NK-92 (cell line): ENCODE data around the gene CYP3A4.
"Not testable (repeated sequence)": the region's sequence is repeated elsewhere in the genome, so short reads cannot be mapped to it uniquely, and the experiment has no call there.

Source experiments
- DNase-seq: peaks from one replicate; lab custom pipeline; 2025; ENCODE audit not compliant: unreplicated experiment; lab: John Stamatoyannopoulos, UW

CYP3A4 gene

DNA sequence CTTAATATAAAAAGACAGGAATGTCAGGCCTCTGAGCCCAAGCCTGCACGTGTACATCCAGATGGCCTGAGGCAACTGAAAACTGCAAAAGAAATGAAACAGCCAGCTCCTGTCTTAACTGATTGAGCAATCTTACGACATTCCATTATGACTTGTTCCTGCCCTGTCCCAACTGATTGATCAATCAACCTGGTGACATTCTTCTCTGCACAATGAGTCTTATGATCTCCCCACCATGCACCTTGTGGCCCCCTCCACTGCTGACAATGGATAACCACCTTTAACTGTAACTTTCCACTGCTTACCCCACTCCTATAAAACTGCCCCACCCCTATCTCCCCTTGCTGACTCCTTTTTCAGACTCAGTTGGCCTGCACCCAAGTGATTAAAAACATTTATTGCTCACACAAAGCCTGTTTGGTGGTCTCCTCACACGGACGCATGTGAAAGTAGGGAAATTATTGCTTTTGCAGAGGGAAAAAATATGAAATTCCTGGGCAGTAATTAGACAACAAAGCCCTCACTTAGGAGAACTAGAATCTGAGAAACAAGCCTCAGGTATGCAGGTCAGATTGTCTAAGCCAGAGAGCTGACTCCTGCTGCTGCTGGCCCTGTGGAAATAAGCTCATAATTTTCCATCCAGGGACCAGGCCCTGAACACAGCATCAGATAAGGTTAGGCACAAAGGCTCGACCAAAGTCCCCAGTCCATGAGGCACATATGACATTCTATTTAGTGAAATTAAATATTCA, 54.3 kb downstream of the CYP3A4 start:
- no peak for DNase-seq

DNA sequence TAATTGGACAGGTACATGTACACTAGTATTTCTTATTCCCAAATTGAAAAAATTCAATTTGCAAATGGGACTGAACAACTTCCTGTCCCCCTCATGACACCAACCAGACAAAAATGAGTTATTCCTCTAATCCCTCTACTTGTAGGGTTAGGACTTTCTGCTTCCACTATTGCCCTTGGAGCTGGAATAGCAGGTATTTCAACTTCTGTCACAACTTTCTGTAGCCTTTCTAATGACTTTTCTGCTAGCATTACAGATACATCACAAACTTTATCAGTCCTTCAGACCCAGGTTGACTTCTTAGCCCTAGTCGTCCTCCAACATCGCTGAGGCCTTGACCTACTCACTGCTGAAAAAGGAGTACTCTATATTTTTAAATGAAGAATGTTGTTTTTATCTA, 55.4 kb downstream of the CYP3A4 start:
- no peak for DNase-seq

DNA sequence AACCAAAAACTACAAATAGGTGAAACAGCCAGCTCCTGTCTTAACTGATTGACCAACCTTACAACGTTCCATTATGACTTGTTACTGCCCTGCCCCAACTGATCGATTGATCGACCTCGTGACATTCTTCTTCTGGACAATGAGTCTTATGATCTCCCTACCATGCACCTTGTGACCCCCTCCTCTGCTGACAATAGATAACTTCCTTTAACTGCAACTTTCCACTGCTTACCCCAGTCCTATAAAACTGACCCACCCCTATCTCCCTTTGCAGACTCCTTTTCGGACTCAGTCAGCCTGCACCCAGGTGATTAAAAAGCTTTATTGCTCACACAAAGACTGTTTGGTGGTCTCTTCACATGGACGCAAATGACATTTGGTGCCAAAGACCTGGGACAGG, 60.8 kb downstream of the CYP3A4 start:
- DNase-seq, result not testable (repeated sequence)

DNA sequence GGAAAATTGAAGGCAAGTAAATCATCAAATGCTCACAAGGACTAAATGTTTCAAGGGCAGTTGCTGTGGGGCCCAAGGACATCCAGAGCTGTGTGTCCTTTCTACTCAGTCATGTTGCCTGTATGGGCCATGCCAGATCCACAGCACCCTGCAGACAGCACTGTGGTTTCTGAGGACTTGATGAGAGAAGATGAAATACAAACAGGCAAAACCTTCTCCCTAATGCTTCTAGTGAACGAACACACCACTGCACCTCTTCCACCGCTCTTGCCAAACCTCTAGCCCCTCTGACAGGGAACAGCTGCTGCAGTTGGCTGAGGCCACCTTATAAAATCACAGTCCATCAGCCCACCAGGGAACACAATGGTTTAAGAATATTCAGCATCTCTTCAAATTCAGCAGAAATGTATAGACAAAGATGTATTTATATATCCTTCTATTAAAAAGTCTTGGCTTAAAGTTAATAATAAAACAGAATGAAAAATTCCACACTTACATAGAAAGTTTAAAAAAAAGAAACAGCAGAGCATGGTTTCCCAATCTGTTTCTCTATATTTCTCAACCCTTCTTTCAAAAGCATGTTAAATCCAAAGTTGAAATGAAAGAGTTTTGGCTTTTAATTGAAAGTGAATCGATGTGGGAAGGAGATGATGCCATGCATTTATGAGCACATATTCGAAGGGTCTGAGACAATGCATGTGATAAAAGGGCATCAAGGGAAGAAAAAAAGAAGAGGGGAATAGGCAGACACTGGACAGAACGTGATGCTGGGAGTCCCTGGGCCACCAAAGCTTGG, 63.0 kb downstream of the CYP3A4 start:
- DNase-seq, result no peak

DNA sequence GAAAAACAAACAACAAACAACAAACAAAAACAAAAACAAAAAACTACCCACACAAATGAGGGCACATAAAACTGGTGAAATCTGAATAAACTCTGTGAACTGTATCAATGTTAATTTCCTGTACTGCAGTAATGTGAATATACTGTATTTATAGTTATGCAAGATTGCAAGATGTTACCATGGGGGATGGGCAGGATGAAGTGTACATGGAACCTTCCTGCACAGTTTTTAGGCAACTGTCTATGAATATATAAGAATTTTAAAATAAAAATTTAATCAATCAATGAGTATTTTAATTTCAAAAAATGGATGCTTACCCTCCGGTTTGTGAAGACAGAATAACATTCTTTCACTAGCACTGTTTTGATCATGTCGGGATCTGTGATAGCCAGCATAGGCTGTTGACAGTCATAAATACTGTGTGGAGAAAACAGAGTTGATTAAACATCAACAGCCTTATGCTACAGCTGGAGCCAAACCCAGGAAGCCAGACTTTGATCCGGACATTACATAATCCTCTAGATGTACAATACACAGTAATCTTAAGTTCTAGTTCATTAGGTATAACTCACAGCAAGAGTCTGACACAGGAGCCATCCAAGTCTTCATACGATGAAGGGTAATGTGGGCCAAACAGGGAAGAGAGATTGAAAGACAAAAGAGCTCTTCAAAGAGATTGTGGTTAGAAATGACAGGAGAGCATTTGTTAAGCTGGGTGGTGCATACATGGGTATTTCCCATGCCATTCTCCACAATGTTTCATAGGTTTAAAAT, 63.8 kb downstream of the CYP3A4 start:
- DNase-seq, result no peak

DNA sequence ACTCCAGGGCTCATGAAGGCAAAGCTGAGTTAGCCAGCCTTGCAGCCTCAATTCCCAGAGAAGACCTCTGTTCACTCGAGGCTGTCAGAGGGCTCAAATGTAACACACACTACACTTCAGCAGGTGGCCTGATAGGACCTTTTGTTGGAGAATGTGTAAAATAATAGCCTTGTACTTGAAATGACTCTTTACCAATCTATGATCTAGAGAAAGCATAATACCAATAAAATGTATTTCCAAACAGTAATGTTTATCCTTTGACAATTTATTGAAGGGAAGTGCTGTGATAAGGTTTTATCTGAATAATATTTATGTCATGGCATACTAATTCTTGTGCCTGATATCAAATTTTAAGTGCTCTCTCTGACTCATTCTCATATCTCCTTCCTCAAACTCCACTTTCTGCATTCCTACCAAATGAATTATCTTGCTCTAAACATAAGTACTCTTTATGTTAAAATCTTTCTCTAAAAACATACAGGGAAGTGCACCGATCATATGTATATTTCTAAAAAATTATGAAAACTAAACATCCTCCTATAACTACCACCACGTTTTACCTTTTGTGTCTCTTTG, 69.9 kb downstream of the CYP3A4 start:
- no peak for DNase-seq

DNA sequence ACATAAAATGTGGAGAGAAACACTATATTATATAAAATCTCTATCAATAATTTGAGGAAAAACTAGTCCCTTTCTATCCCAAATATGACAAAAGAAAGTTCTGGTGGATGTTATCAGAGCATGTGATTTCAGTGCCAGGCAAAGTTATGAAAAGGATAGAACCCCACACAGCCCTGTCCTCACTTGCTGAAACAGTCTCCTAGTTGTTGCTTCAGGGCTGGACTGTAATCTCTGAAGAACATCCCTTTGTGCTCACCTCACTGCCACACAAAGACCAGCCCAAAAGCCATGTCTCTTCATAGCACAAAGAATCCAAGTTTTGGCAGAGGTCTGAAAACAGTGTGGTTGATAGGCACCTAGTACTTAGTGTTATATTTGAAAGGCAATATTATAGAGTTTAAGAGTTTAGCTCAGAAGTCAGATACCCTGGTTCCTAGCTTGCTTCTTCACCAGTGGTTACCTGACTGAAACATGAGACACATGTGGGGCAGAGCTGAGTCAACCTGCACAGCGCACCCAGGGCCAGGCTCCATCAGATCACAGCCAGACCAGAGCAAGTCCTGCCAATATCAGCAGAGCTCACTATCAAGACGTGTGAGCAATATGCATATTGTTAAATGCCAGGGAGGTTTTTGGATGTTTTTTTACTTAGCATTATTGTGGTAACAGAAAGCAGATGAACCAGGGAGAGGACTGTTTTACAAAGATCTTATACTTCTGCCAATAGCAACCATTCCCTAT, 74.0 kb downstream of the CYP3A4 start:
- DNase-seq, result no peak

DNA sequence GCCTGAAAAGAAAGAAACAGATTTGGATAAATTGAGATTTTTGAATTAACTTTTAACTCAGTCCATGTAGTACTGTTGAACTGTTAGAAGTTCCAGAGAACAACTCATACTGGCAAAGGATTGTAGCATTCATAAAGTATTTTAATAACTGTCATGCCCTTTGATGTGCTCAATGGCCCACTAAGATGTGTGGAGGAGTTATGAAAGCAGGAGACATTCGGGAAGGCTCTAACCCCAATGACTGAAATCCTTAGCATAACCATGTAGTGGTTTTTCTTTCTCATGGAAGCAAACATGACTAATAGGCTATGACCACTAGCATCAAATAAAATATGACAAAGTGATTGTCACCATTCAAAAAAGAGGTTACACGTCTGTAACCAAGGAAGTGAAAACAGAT, 74.7 kb downstream of the CYP3A4 start:
- DNase-seq, result no peak

DNA sequence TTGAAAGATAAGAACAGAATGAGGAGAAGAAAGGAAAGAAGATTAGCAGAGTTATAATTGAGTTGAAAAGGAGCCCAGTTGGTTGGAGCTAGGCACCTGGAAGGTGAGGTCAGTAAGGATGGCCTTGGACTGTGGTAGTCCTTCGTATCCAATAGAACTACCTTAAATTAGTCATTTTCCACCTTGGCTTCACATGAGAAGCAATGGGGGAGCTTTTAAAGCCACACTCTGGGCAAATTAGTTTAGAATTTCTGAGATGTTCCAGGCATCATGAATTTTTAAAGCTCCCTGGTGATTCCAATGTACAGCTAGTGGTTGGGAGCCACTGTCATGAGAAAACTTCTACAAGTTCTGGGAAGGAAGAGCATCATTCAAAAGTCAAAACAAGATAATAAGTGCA, 76.9 kb downstream of the CYP3A4 start:
- DNase-seq, result no peak
